ENCODE measurements around the gene EDNRB. TPM values are rescaled to one million over a fixed set of nuclear protein-coding genes. Genes with fewer than 3 reads are reported as not detected.
"Not testable (repeated sequence)": the region's sequence is repeated elsewhere in the genome, so short reads cannot be mapped to it uniquely, and the experiment has no call there.

Gene EDNRB
- total RNA-seq, 2 experiments from 2014 or later = not detected

- no peak overlapping the region for H3K27ac Mint-ChIP-seq
- H3K36me3 Mint-ChIP-seq = no peaks in the 10 kb centered on the region
- H3K9me3 Mint-ChIP-seq = no peaks in the 10 kb centered on the region
- peaks cover 7% of the 10 kb centered on the region for H3K27me3 Mint-ChIP-seq
- H3K4me3 Mint-ChIP-seq = no peak overlapping the region
- no peak for DNase-seq
- H3K4me1 Mint-ChIP-seq = no peaks in the 10 kb centered on the region
These were observed 44.2 kb downstream of the EDNRB start for GRCh38 chr13:77874406-77874805.

- Mint-ChIP-seq H3K9me3 (peaks cover 4% of the 10 kb centered on the region), H3K36me3 (no peaks in the 10 kb centered on the region), H3K27me3 (peaks cover 10% of the 10 kb centered on the region), H3K4me3 (no peak overlapping the region), H3K4me1 (no peaks in the 10 kb centered on the region), H3K27ac (no peak overlapping the region)
- no peak for DNase-seq
These were observed 45.6 kb downstream of the EDNRB start for GRCh38 chr13:77872995-77873394.

- peaks cover 8% of the 10 kb centered on the region for H3K9me3 Mint-ChIP-seq
These were observed 47.0 kb downstream of the EDNRB start for GRCh38 chr13:77871596-77871995.

GRCh38 chr13:77868717-77869116 is 49.9 kb downstream of the EDNRB start:
- Mint-ChIP-seq H3K27me3 (peaks cover 8% of the 10 kb centered on the region), H3K4me1 (no peaks in the 10 kb centered on the region), H3K4me3 (no peak overlapping the region), H3K27ac (no peak overlapping the region), H3K36me3 (no peaks in the 10 kb centered on the region), H3K9me3 (peaks cover 8% of the 10 kb centered on the region)
- no peak for DNase-seq

More at GRCh38 chr13:77871596-77871995, 47.0 kb downstream of the EDNRB start:
- no peak overlapping the region for H3K27ac Mint-ChIP-seq
- no peak overlapping the region for H3K4me3 Mint-ChIP-seq
- H3K27me3 Mint-ChIP-seq = peaks cover 7% of the 10 kb centered on the region
- H3K36me3 Mint-ChIP-seq = no peaks in the 10 kb centered on the region
- no peak for DNase-seq
- no peaks in the 10 kb centered on the region for H3K4me1 Mint-ChIP-seq

GRCh38 chr13:77866971-77867370 is 51.7 kb downstream of the EDNRB start:
- no peak overlapping the region for H3K27ac Mint-ChIP-seq
- no peaks in the 10 kb centered on the region for H3K4me1 Mint-ChIP-seq
- no peak overlapping the region for H3K4me3 Mint-ChIP-seq
- no peak for DNase-seq
- peaks cover 15% of the 10 kb centered on the region for H3K27me3 Mint-ChIP-seq
- H3K9me3 Mint-ChIP-seq = peaks cover 8% of the 10 kb centered on the region
- H3K36me3 Mint-ChIP-seq = no peaks in the 10 kb centered on the region

- Mint-ChIP-seq H3K9me3 (peaks cover 8% of the 10 kb centered on the region), H3K27me3 (peaks cover 15% of the 10 kb centered on the region), H3K4me1 (no peaks in the 10 kb centered on the region), H3K27ac (no peak overlapping the region), H3K4me3 (no peak overlapping the region), H3K36me3 (no peaks in the 10 kb centered on the region)
- DNase-seq = no peak
These were observed 53.0 kb downstream of the EDNRB start for GRCh38 chr13:77865622-77866021.

GRCh38 chr13:77863144-77863543 is 55.5 kb downstream of the EDNRB start:
- H3K27me3 Mint-ChIP-seq = peaks cover 15% of the 10 kb centered on the region

GRCh38 chr13:77861741-77862140 is 56.9 kb downstream of the EDNRB start:
- Mint-ChIP-seq H3K4me3 (no peak overlapping the region), H3K36me3 (no peaks in the 10 kb centered on the region), H3K9me3 (no peaks in the 10 kb centered on the region), H3K27me3 (peaks cover 15% of the 10 kb centered on the region), H3K4me1 (no peaks in the 10 kb centered on the region), H3K27ac (no peak overlapping the region)
- DNase-seq = no peak

More at GRCh38 chr13:77863144-77863543, 55.5 kb downstream of the EDNRB start:
- no peak overlapping the region for H3K4me3 Mint-ChIP-seq
- peaks cover 5% of the 10 kb centered on the region for H3K9me3 Mint-ChIP-seq
- no peak overlapping the region for H3K27ac Mint-ChIP-seq
- DNase-seq = no peak
- no peaks in the 10 kb centered on the region for H3K4me1 Mint-ChIP-seq
- H3K36me3 Mint-ChIP-seq = no peaks in the 10 kb centered on the region

- H3K4me3 Mint-ChIP-seq = no peak overlapping the region
- no peaks in the 10 kb centered on the region for H3K36me3 Mint-ChIP-seq
- no peaks in the 10 kb centered on the region for H3K9me3 Mint-ChIP-seq
- no peaks in the 10 kb centered on the region for H3K4me1 Mint-ChIP-seq
- peaks cover 15% of the 10 kb centered on the region for H3K27me3 Mint-ChIP-seq
- DNase-seq = no peak
- no peak overlapping the region for H3K27ac Mint-ChIP-seq
These were observed 58.1 kb downstream of the EDNRB start for GRCh38 chr13:77860507-77860981.

GRCh38 chr13:77859450-77859849 is 59.2 kb downstream of the EDNRB start:
- Mint-ChIP-seq H3K9me3 (no peaks in the 10 kb centered on the region), H3K36me3 (no peaks in the 10 kb centered on the region), H3K27ac (no peak overlapping the region), H3K4me1 (no peaks in the 10 kb centered on the region), H3K27me3 (peaks cover 15% of the 10 kb centered on the region), H3K4me3 (no peak overlapping the region)
- no peak for DNase-seq

GRCh38 chr13:77857531-77858209 is 61.0 kb downstream of the EDNRB start:
- peaks cover 3% of the 10 kb centered on the region for H3K27me3 Mint-ChIP-seq
- H3K36me3 Mint-ChIP-seq = no peaks in the 10 kb centered on the region
- DNase-seq = no peak
- no peak overlapping the region for H3K27ac Mint-ChIP-seq
- no peak overlapping the region for H3K4me3 Mint-ChIP-seq
- no peaks in the 10 kb centered on the region for H3K9me3 Mint-ChIP-seq
- no peaks in the 10 kb centered on the region for H3K4me1 Mint-ChIP-seq

- no peaks in the 10 kb centered on the region for H3K4me1 Mint-ChIP-seq
- no peaks in the 10 kb centered on the region for H3K9me3 Mint-ChIP-seq
- DNase-seq = no peak
- H3K27me3 Mint-ChIP-seq = no peaks in the 10 kb centered on the region
- no peak overlapping the region for H3K4me3 Mint-ChIP-seq
- H3K36me3 Mint-ChIP-seq = no peaks in the 10 kb centered on the region
- no peak overlapping the region for H3K27ac Mint-ChIP-seq
These were observed 64.9 kb downstream of the EDNRB start for GRCh38 chr13:77853703-77854102.

GRCh38 chr13:77848050-77848449 is 70.6 kb downstream of the EDNRB start:
- not testable (repeated sequence) for H3K4me3 Mint-ChIP-seq, H3K27ac Mint-ChIP-seq, H3K4me1 Mint-ChIP-seq, H3K36me3 Mint-ChIP-seq, H3K27me3 Mint-ChIP-seq, H3K9me3 Mint-ChIP-seq, DNase-seq

- H3K4me1 Mint-ChIP-seq = no peaks in the 10 kb centered on the region
- no peak for DNase-seq
- no peak overlapping the region for H3K4me3 Mint-ChIP-seq
- no peak overlapping the region for H3K27ac Mint-ChIP-seq
- no peaks in the 10 kb centered on the region for H3K36me3 Mint-ChIP-seq
- peaks cover 2% of the 10 kb centered on the region for H3K9me3 Mint-ChIP-seq
- H3K27me3 Mint-ChIP-seq = no peaks in the 10 kb centered on the region
These were observed 72.5 kb downstream of the EDNRB start for GRCh38 chr13:77846173-77846572.

Data from activated naive CD8-positive, alpha-beta T cell treated with anti-CD3 and anti-CD28 coated beads for 36 hours (primary cell).